BLaER1 treated with 17β-estradiol and CSF1 and Interleukin-3, amounts not matched to agents 10 nM and 100 nM (cell line): Measurements from ENCODE around the gene CAPN6.

ENCODE experiments used
- H3K27ac ChIP-seq, 11 experiments: shearing (Covaris generic); formaldehyde crosslinking; 2 replicates each; pipeline ENCODE4 v1.8.1; 2022
- H3K27me3 ChIP-seq, 11 experiments: shearing (Covaris generic); formaldehyde crosslinking; 2 replicates each; pipeline ENCODE4 v1.8.1; 2022
- H3K36me3 ChIP-seq, 11 experiments: shearing (Covaris generic); formaldehyde crosslinking; 2 replicates each; pipeline ENCODE4 v1.8.1; 2022
- H3K4me1 ChIP-seq, 10 experiments: shearing (Covaris generic); formaldehyde crosslinking; 2 replicates each; pipeline ENCODE4 v1.8.1; 2022
- H3K4me2 ChIP-seq, 11 experiments: shearing (Covaris generic); formaldehyde crosslinking; 2 replicates each; pipeline ENCODE4 v1.8.1; 2022
- H3K4me3 ChIP-seq, 10 experiments: shearing (Covaris generic); formaldehyde crosslinking; 2 replicates each; pipeline ENCODE4 v1.8.1; 2022
- H3K9ac ChIP-seq, 11 experiments: shearing (Covaris generic); formaldehyde crosslinking; 2 replicates each; pipeline ENCODE4 v1.8.1; 2022
- H3K9me3 ChIP-seq, 11 experiments: shearing (Covaris generic); formaldehyde crosslinking; replicated peaks in 1 of 11; 2 replicates each; pipeline ENCODE4 v1.8.1; 2022
- H4K20me1 ChIP-seq, 11 experiments: shearing (Covaris generic); formaldehyde crosslinking; 2 replicates each; pipeline ENCODE4 v1.8.1; 2022
- Cebpa-rat ChIP-seq, 11 experiments: shearing (Covaris generic); IDR thresholded peaks; 2 replicates each; pipeline ENCODE4 v1.8.1; 2022

Gene CAPN6

GRCh38 chrX:111254896-111255693 is 15.2 kb downstream of the CAPN6 start:
- H4K20me1 ChIP-seq, result 0 out of 22 replicates have a peak, but pooled peaks cover 0 to 4% (median 0%) of the 10 kb centered on the region in 11 experiments
- TF ChIP-seq Cebpa-rat (IDR thresholded peaks at IDR 0.05), result no peak
- no peak overlapping the region for H3K4me2 ChIP-seq
- no peaks in the 10 kb centered on the region for H3K9me3 ChIP-seq
- no peaks in the 10 kb centered on the region for H3K36me3 ChIP-seq
- no peak overlapping the region for H3K9ac ChIP-seq
- no peaks in the 10 kb centered on the region for H3K4me1 ChIP-seq
- H3K27ac ChIP-seq, result no peak overlapping the region
- H3K4me3 ChIP-seq, result no peak overlapping the region
- peaks cover 83 to 100% (median 98%) of the 10 kb centered on the region in 11 experiments for H3K27me3 ChIP-seq

GRCh38 chrX:111244235-111244750 is 26.0 kb downstream of the CAPN6 start:
- no peak for TF ChIP-seq Cebpa-rat (IDR thresholded peaks at IDR 0.05)
- H3K9ac ChIP-seq, result no peak overlapping the region
- H3K4me3 ChIP-seq, result no peak overlapping the region
- H3K9me3 ChIP-seq, result no peaks in the 10 kb centered on the region
- no peak overlapping the region for H3K4me2 ChIP-seq
- no peaks in the 10 kb centered on the region for H3K36me3 ChIP-seq
- peaks cover 76 to 99% (median 95%) of the 10 kb centered on the region in 11 experiments for H3K27me3 ChIP-seq
- no peak overlapping the region for H3K27ac ChIP-seq
- H4K20me1 ChIP-seq, result peaks cover 0 to 8% (median 0%) of the 10 kb centered on the region in 11 experiments; a peak in 3 of 22 replicates
- no peaks in the 10 kb centered on the region for H3K4me1 ChIP-seq

GRCh38 chrX:111216293-111216801 is 53.9 kb downstream of the CAPN6 start:
- TF ChIP-seq Cebpa-rat (IDR thresholded peaks at IDR 0.05), result no peak
- no peaks in the 10 kb centered on the region for H3K4me1 ChIP-seq
- no peak overlapping the region for H3K9ac ChIP-seq
- no peaks in the 10 kb centered on the region for H3K9me3 ChIP-seq
- peaks cover 0 to 3% (median 0%) of the 10 kb centered on the region in 11 experiments; a peak in 2 of 22 replicates for H4K20me1 ChIP-seq
- no peak overlapping the region for H3K4me2 ChIP-seq
- peaks cover 90 to 100% (median 100%) of the 10 kb centered on the region in 11 experiments for H3K27me3 ChIP-seq
- no peaks in the 10 kb centered on the region for H3K36me3 ChIP-seq
- no peak overlapping the region for H3K4me3 ChIP-seq
- H3K27ac ChIP-seq, result no peak overlapping the region

DNA sequence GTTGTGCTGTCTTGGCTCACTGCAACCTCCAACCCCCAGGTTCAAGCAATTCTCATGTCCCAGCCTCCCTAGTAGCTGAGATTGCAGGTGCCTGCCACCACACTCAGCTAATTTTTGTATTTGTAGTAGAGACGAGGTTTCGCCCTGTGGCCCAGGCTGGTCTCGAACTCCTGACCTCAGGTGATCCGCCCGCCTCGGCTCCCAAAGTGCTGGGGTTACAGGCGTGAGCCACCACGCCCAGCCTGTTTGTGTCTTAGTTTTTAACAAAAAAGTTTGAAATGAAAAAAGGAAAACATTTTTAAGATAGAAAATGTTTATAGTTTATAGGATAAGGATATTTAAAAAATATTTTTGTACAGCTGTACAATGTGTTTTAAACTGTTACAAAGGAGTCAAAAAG is 62.4 kb downstream of the CAPN6 start:
- no peaks in the 10 kb centered on the region for H3K4me1 ChIP-seq
- no peak for TF ChIP-seq Cebpa-rat (IDR thresholded peaks at IDR 0.05)
- H3K4me3 ChIP-seq, result no peak overlapping the region
- H3K36me3 ChIP-seq, result no peaks in the 10 kb centered on the region
- no peak overlapping the region for H3K27ac ChIP-seq
- H3K9ac ChIP-seq, result no peak overlapping the region
- H4K20me1 ChIP-seq, result no peaks in the 10 kb centered on the region; a peak in 1 of 22 replicates
- no peaks in the 10 kb centered on the region for H3K9me3 ChIP-seq
- H3K27me3 ChIP-seq, result peaks cover 63 to 96% (median 90%) of the 10 kb centered on the region in 11 experiments
- no peak overlapping the region for H3K4me2 ChIP-seq

DNA sequence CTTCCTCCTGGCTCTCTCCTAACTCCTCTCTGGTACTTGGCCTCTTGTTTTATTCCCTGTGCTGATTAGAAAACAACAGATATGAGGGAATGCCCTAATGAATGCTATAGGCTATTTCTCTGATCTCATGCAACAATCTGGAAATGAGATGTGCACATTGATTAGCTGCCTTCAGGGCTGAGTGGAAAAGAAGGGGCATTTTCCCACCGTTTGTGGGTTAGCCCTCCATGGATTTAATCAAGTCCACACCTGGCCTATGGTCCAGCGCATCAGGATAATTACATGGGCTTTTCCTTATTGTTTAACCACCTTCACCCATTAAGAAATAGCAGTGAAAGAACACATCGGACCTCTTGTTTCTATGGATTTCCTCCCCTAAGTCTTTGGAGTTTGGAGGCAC is 70.0 kb downstream of the CAPN6 start:
- Histone ChIP-seq H3K4me3 (no peak overlapping the region), H3K9me3 (peaks cover 0 to 3% (median 0%) of the 10 kb centered on the region in 11 experiments; a peak in 2 of 22 replicates), H3K36me3 (no peaks in the 10 kb centered on the region), H3K27ac (no peak overlapping the region), H4K20me1 (no peaks in the 10 kb centered on the region; a peak in 1 of 22 replicates), H3K27me3 (peaks cover 86 to 100% (median 99%) of the 10 kb centered on the region in 11 experiments), H3K9ac (no peak overlapping the region), H3K4me2 (no peak overlapping the region), H3K4me1 (no peaks in the 10 kb centered on the region)
- no peak for TF ChIP-seq Cebpa-rat (IDR thresholded peaks at IDR 0.05)

- TF ChIP-seq Cebpa-rat (IDR thresholded peaks at IDR 0.05), result no peak
- H3K27ac ChIP-seq, result no peak overlapping the region
- no peaks in the 10 kb centered on the region; a peak in 1 of 22 replicates for H4K20me1 ChIP-seq
- H3K4me3 ChIP-seq, result no peak overlapping the region
- H3K4me1 ChIP-seq, result no peaks in the 10 kb centered on the region
- H3K4me2 ChIP-seq, result no peak overlapping the region
- H3K9ac ChIP-seq, result no peak overlapping the region
- H3K27me3 ChIP-seq, result peaks cover 85 to 100% (median 99%) of the 10 kb centered on the region in 11 experiments
- peaks cover 0 to 3% (median 0%) of the 10 kb centered on the region in 11 experiments; a peak in 2 of 22 replicates for H3K9me3 ChIP-seq
- H3K36me3 ChIP-seq, result no peaks in the 10 kb centered on the region
Measured at GRCh38 chrX:111199505-111199904, 70.8 kb downstream of the CAPN6 start.
